ENCODE data around the gene GRAP2.

- no peak for TF ChIP-seq CTCF (IDR thresholded peaks at IDR 0.05)
- TF ChIP-seq POLR2A (IDR thresholded peaks at IDR 0.05): no peak
- TF ChIP-seq EP300 (IDR thresholded peaks at IDR 0.05): no peak
These were observed 25.2 kb downstream of the GRAP2 start for GRCh38 chr22:39925909-39926679.
